Heart left ventricle (tissue), 13 donors: ENCODE measurements around the gene CYSRT1.

ENCODE experiments used
- POLR2A ChIP-seq, 2 donors: fragments of 450-650 bp; IDR thresholded peaks; one replicate each; pipeline ENCODE4 v1.6.1; 2017; ENCODE audit warnings: antibody characterized with exemption in 2 of 2, mild to moderate bottlenecking in 2 of 2, moderate library complexity in 2 of 2
- TF ChIP-seq, protein P1 (sequence below), 12 donors: fragments of 200-600 bp; sonication (generic) in 4 of 12; IDR thresholded peaks; one replicate each; pipeline versions ENCODE4 v1.5.0 to v1.8.0; 2018 to 2022; ENCODE audit warnings: antibody characterized with exemption in 12 of 12, mild to moderate bottlenecking in 5 of 12
- donor health status: ischemic (EF 13 %, LVEDD 7.1; RV severe dilation, severe dysfunction).
- donor health status: DM: no; HTN: yes; CAD: no.
- donor health status: DM: no; HTN: no; CAD: no.
- donor health status: ischemic (EF 25% LVEDD 6.9; RV normal size, moderate dysfunction).
- donor health status: ischemic (EF 25% LVEDD 5.7; RV mildly dilated, moderate dysfunction).
- donor health status: ischemic (EF 35%, LVEDD 5.7; RV mildly dilated, moderate dysfunction).
- donor health status: nonischemic (EF 11% LVEDD 7.7; RV severe dilation, severe dysfunction).
- donor health status: DM: yes; HTN: yes; CAD: no.
- donor health status: PGD.
- donor health status: ischemic (EF 29% LVEDD 5.4; RV normal size, mild dysfunction).
- donor health status: nonischemic (EF 23%, LVEDD 6.1; RV moderate dilation, normal function).

DNA sequence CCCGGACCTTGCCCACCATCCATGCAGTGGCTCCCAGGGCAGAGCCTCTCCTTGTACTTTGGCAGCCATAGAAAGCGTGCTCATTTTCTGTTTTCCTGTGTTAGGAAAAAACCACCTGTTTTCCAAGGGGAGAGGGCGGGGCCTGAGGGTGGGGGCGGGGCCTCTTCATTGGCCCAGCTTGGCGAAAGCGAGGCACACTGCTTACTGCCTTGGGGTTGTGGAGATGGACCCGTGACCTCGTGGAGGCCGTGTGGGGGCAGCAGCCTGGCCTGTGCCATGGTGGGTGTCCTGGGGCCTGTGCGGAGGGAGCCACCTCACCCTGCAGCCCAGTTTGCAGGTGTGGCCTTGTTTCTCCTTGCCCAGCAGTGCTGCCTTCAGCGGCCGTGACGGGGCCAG lies 48.1 kb downstream of the CYSRT1 start:
- TF ChIP-seq, protein P1, sequence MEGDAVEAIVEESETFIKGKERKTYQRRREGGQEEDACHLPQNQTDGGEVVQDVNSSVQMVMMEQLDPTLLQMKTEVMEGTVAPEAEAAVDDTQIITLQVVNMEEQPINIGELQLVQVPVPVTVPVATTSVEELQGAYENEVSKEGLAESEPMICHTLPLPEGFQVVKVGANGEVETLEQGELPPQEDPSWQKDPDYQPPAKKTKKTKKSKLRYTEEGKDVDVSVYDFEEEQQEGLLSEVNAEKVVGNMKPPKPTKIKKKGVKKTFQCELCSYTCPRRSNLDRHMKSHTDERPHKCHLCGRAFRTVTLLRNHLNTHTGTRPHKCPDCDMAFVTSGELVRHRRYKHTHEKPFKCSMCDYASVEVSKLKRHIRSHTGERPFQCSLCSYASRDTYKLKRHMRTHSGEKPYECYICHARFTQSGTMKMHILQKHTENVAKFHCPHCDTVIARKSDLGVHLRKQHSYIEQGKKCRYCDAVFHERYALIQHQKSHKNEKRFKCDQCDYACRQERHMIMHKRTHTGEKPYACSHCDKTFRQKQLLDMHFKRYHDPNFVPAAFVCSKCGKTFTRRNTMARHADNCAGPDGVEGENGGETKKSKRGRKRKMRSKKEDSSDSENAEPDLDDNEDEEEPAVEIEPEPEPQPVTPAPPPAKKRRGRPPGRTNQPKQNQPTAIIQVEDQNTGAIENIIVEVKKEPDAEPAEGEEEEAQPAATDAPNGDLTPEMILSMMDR (IDR thresholded peaks at IDR 0.05): no peak
- TF ChIP-seq POLR2A (IDR thresholded peaks at IDR 0.05): no peak
